Activated T-cell treated with anti-CD3 and anti-CD28 coated beads for 48 hours (primary cell): ENCODE measurements around the gene CEACAM1.
"Not testable (repeated sequence)": the region's sequence is repeated elsewhere in the genome, so short reads cannot be mapped to it uniquely, and the experiment has no call there.

Experiments
- DNase-seq: peaks from one replicate; pipeline ENCODE4 v3.0.0-alpha.2; 2020; ENCODE audit warnings: low read depth

The CEACAM1 gene

DNA sequence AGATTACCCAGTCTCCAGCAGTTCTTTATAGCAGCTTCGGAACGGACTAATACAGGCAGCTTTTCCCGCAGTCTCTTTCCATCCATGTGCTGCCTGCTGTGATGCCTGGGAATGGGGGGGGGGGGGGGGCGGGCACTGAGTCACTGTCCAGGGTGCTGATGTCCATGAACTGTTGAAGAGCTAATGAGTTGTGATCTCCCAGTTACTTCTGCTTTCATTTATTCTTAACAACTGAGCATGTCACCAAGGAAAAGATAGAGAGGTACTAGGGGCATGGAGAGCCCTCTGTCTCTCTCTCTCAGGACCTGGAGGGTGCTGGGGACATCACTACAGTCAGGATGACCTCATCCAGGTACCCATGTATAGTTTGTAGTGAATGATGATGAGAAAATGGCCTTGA lies 20.3 kb upstream of the CEACAM1 start:
- DNase-seq: no peak

DNA sequence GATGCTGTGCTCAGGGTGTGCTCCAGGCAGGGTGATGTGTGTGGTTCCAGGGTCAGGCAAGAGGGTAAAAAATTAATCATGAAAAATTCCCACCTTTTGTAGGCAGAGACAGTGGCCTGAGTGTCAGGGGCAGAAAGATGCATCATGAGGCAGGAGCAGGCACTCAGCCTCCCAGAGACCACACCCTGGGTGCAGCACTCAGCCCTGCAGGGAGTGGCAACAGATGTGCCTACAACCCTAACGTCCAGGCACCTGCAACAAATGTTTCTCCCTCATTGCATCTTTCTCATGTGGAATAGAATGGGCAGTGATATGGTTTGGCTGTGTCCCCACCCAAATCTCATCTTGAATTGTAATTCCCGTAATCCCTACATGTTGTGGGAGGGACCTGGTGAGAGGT lies 19.6 kb upstream of the CEACAM1 start:
- DNase-seq: no peak

DNA sequence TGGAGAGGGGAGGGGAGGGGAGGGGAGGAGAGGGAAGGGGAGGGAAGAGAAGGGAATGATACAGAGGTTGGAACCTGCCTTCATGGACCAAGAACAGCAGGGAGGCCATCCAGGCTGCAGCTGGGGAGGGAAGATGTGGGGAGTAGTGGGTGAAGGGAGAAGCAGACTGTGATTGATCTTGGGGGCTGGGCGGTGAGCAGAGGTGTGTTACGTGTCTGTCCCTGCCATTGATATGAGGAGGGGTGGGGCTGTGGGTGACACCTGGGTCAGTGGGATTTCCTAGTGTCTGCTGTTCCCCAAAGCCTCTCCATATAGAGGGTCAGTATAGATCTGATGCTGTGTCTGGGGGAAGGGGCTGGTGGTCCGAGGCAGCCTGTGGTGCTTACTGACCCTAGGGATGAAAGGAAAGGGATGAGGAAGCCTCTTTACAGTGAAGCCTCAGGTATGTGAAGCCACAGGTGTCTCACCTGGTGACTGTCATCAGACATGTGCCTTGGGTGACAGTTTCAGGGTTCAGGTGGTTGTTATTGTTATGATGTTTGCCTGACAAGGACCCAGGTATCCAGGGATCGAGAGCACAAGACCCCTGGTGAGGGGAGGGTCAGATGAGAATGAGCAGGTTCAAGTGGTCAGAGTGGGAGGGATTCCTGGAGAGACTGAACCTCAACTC lies 18.7 kb upstream of the CEACAM1 start:
- DNase-seq: no peak

DNA sequence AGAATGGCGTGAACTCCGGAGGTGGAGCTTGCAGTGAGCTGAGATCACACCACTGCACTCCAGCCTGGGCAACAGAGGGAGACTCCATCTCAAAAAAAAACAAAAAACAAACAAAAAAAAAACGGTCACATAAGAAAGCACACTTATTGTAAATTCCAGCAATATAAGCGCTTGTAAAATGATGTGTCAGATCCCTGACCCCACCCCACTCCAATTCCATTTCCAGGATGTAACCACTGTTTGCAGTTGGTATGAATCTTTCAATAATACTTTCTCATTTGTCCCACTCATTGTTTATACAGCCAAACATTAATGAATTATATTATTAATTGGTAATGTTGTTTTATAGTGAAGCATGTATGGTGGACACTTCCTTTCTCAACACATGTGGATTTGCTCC lies 15.9 kb upstream of the CEACAM1 start:
- DNase-seq: no peak

DNA sequence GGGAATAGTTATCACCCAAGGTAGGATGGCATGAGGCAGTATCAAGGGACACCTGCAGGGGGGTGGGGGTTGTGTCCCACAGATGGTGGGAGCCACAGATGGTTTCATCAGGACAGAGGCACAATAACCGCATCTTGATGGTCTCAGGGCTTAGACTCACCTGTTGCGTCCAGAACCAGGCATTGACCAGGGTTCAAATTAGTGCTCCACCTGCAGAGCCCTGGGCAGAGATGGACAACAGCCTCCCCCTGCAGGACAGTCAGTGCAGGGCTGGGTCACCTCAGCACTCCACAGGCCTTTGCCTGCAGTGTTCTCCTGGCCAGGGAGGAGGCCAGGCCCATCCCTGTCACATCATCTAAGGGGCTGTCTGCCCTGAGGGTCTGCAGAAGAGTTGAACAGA lies 14.5 kb upstream of the CEACAM1 start:
- no peak for DNase-seq

DNA sequence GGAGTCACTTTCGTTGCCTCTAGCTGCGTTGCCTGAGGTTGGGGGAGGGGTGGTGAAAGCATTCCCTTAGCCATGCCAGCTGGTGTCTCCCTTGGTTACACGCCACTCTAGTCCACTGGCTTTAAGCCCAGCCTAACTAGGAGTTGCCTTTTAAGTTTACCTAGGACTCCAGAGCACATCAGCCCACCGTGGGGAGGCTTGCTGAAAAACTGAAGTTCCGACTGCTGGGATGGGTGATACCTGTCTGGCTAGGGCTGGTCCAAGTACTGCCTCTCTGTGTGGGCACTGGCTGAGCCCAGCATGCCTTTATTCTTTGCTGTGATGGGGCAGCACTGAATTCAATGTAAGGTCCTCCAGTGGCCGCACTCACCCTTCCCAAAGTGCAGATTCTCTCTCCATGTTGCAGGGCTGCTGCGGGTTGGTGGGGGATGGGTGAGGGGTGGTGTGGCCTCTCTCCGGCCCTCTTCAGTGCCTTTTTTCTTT lies 11.8 kb upstream of the CEACAM1 start:
- DNase-seq: no peak

DNA sequence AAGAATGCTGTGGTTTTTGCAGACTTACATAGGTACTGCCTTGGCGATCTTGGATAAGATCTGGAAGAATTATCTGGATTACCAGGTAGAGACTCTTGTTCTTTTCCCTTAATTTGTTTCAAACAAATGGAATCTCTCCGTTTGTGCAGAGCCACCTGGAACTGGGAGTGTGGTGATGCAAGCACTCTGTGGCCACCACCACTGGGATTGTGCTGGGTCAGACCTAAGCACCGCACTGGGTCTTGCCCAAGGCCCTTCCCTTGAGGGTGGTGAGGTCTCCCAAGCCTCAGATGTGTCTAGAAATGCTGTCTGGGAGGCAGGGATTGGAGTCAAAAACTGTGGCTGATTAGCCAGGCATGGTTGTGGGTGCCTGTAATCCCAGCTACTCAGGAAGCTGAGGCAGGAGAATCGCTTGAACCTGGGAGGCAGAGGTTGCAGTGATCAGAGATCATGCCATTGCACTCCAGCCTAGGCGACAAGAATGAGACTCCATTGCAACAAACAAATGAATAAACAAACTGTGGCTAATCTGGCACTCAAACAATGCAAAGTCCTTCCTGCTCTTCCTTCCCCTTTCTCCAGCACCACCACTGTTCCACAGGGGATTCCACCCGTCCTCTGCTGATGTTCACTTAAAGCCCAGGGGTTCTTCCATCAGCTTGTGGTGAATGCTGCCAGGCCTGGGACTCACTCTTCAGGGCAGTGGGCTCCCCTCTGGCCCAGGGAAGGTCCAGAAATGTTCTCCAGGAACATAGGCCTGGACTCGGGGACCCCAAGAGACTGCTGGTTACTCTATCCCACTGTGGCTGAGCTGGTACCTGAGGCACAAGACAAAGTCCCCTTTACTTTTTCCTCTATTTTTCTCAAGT lies 10.8 kb upstream of the CEACAM1 start:
- DNase-seq: no peak

DNA sequence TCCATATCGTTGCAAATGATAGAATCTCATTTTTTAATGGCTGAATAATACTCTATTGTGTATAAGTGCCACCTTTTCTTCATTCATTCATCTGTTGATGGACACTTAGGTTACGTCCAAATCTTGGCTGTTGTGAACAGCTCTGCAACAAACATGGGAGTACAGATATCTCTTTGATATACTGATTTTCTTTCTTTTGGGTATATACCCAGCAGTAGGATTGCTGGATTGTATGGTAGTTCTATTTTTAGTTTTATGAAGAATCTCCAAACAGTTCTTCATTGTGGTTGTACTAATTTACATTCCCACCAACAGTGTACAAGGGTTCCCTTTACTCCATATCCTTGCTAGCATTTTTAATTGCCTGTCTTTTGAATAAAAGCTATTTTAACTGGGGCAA lies 7.0 kb upstream of the CEACAM1 start:
- DNase-seq: not testable (repeated sequence)

DNA sequence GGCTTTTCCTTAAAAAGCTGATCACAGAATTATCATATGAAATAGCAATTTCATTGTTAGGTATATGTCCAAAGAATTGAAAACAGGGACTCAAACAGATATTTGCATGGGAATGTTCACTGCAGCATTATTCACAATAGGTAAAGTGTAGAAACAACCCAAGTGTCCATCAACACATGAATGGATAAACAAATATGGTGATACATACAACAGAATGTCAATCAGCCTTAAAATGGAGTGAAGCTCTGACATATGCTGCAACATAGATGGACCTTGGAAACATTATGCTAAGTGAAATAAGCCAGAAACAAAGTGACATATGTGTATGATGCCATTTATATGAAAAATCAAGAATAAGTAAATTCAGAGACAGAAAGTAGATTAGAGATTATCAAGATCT lies 6.1 kb upstream of the CEACAM1 start:
- no peak for DNase-seq

DNA sequence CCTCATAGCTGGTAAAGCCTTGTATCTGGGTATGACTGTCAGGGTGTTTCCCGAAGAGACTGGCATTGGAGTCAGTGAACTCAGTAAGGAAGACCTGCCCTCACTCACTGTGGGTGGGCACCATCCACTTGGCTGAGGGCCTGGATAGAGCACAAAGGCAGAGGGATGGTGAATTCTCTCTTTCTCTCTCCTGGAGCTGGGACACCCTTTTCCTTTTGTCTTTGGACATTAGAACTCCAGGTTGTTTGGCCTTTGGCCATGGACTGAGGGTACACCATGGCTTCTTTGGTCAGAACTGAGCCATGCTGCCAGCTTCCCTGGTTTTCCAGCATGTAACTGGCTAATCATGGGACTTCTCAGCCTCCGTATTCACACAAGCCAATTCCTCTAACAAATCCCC lies 4.6 kb upstream of the CEACAM1 start:
- no peak for DNase-seq

DNA sequence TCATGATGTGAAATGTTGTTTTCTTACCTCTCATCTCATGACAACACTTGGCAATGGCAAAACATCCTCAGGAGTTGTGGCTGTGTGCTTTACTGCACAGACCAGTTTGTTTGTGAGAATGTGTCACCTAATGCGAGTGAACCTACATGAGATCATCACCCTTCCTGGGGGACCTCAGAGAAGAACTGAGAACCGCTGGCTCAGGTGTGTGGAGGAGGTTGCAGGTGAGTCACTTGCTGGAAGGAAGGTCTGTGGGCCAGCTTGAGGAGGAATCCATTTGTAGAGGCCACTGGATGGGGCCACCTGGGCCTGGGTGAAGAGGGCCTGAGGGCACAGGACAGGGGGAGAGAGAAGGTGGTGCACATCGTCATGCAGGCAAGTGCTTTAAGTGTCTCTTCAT lies 3.0 kb upstream of the CEACAM1 start:
- DNase-seq: no peak

DNA sequence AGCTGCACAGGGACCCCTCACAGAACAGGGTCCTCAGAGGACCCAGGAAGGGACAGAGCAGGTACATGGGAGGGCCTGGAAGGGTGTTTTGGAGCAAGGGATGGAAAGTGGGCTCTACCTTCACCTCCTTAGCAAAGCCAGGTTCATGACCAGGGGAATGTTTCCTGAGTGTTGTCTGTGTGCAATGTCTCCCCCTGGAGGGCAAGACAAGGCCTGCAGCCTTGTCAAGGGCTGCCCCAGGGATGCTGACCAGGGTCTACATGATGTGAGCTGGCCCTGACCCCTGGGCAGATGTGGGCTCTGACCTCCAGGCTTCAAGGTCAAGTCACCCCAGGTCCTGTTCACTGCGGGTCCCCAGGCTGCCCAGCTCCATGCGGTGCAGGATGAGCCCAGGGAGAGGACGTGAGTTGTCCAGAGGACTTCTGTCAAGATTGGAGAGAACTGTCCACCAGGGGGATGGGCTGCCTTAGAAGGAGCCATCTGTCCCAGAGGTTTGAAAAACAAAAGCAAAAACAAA lies 1.0 kb upstream of the CEACAM1 start:
- peak; percentile 62 for DNase-seq

DNA sequence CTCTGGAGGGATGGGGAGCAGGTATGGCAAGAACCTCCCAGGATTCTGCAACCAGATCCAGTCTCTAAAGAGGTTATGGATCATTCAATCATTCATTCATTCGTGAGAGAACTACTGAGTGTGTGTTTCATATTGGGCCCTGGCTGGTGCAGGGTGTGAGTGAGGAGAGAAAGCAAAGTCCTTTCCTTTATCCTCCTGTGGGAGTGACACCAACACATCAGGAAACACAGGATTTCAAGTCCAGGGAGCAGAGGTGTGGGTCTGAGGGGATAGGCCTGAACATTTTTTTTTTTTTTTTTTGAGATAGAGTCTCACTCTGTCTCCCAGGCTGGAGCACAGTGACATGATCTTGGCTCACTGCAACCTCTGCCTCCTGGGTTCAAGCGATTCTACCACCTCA lies 3.3 kb downstream of the CEACAM1 start:
- DNase-seq: no peak

DNA sequence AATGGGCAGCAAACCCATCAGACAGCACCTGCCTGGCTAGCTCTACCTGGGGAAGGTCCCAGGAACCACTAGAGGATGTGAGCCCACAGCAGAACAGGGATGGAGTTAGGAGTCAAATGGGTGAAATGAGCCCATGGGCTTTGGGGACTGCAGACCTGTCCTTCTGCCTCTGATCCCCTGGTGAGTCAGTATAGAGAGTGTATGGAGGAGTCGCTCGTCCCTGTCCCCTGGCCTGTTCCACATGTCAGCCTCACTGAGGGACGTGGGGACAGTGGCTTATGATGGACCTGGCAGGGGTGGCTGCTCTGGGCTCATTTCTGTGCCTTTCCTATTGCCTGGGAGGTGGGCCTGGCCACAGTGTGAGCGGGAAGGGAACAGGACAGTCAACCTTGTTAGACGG lies 4.0 kb downstream of the CEACAM1 start:
- DNase-seq: no peak

DNA sequence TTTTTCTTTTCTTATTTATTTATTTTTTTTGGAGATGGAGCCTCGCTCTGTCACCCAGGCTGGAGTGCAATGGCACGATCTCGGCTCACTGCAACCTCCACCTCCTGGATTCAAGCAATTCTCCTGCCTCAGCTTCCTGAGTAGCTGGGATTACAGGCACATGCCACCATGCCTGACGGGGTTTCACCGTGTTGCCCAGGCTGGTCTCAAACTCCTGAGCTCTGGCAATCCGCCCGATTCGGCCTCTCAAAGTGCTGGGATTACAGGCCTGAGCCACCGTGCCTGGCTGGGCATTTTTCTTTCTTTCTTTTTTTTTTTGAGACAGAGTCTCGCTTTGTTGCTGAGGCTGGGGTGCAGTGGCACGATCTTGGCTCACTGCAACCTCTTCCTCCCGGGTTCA lies 6.0 kb downstream of the CEACAM1 start:
- not testable (repeated sequence) for DNase-seq

DNA sequence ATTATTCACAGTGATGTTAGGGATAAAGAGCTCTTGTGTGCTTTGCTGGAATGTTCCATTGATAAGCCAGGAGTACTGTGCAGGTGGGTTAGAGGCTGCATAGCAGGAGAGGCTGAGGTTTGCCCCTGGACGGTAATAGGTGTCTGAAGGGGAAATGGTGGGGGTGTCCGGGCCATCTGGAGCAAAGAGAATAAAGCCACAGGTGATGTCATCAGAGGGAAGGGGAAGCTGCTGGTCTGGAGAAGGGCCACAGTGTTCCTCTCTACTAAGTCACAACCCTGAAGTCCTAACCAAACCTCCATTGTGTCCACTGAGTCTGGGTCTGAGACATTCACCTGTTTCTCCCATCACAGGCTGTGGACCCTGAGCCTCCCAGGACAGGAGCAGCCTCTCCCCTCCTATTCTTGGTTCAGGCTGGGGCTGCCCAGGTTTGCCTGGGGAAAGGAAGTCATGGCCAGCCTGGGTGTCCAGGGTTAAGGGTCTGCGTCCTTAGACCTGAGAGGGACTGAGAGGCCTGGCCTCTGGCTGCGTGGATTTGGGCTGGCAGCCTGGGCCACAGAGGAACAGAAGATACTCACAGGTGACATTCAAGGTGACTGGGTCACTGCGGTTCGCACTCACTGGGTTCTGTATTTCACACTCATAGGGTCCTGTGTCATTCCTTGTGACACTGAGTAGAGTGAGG lies 6.8 kb downstream of the CEACAM1 start:
- DNase-seq: no peak

DNA sequence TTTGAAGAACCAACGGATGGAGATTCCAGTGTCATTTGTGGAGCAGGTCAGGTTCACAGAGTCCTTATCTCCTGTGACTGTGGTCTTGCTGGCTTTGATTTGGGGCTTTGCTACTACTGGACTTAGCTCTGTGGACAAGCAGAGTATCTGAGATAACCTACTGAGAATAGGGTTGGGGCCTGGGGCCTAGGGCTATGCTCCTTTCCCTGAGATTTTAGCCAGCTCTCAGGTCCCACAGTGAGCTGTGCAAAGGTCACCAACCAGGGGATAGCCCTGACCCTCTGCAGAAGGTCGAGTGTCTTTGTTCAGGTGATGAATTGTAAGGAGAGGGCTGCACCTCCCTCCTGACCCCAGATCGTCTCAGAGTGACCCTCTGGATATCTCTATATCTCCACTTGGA lies 9.2 kb downstream of the CEACAM1 start:
- DNase-seq: no peak

DNA sequence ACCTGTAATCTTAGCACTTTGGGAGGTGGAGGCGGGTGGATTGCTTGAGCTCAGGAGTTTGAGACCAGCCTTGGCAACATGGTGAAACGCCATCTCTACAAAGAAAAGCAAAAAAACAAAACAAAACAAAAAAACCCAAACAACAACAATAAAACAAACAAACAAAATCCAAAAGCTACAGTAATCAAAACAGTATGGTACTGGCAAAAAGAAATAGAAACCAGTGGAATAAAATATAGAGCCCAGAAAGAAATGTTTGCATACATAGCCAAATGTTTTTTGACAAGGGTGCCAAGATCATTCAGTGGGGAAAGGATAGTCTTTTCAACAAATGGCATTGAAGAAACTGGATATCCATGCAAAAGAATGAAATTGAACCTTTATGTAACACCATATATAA lies 11.5 kb downstream of the CEACAM1 start:
- no peak for DNase-seq

DNA sequence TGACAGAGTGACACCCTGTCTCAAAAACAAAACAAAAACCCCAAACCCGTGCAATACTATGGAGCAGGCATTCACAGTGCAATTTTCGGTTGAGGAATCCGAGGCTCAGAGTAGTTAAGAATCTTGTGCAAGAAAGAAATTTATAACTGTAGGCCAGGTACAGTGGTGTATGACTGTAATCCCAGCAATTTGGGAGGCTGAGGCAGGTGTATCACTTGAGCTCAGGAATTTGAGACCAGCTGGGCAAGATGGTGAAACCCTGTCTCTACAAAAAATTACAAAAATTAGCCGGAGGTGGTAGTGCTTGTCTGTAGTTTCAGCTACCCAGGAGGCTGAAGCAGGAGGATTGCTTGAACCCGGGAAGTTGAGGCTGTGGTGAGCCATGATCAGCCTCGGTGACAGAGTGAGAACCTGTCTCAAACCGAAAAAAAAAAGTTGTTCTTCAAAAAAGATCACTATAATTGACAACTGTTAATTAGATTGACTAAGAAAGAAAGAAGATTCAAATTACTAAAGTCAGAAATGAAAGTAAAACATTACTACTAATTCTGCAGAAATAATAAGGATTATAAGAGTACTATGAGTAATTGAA lies 12.9 kb downstream of the CEACAM1 start:
- DNase-seq: no peak

DNA sequence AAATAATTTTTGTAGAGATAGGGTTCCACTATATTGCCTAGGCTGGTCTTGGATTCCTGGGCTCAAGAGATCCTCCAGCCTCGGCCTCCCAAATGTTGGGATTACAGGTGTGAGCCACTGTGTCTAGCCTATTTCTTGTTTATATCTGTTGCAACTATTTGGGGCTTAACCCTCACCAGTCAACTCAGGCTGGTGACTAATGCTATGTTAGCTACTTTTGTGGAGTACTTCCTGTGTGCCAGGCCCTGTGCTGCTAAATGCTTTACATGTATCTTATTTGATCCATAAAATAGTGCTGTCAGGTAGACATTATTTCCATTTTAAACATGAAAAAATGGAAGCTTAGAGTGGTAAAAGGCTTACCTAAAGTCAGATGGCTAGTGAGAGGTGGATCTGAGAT lies 13.8 kb downstream of the CEACAM1 start:
- DNase-seq: no peak

DNA sequence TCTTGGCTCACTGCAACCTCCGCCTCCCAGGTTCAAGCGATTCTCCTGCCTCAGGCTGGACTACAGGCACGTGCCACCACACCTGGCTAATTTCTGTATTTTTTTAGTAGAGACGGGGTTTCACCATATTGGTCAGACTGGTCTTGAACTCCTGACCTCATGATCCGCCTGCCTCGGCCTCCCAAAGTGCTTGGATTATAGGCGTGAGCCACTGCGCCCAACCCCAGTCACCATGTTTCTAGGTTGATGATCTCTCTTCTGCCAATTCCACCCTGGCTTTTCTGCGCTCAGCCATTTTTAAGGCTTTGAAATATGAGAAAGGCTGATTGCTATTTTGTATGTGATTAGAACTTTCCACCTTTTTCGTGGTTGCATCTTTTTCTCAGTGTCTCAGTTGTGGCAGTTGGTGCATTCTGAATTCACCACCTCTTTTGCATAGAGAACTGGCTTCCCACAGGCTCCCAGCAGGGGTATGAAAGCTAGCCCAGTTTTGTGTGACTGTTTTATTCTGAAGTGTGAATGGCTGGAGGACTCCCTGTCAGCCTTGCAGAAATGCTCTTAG lies 15.5 kb downstream of the CEACAM1 start:
- no peak for DNase-seq

DNA sequence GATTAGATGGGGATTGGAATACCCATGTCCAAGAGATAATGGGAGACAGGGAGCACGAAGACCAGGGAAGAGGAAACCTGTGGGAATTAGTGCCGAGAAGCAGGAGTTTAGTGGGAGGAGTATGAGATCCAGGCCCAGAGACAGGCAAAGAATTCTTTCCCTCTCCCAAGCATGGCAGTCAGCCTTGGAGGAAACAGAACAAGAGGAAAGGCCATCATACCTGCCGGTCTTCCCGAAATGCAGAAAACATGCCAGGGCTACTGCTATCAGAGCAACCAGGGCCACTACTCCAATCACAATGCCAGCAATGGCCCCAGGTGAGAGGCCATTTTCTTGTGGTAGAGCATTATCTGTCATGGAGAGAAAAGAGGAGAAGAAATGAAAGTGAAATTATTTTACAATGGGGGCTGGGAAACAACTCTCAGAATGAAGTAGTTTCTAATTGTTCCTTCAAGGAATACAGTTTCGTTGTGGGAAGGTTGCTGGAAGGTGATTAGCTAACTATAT lies 16.1 kb downstream of the CEACAM1 start:
- no peak for DNase-seq
